ENCODE data around the gene PARD3B.

PARD3B gene

GRCh38 chr2:204744506-204744905, 199.2 kb downstream of the PARD3B start:
- ChIA-PET POLR2A (no interaction called here), CTCF (no interaction called here)
- DNase-seq (ENCODE audit: extremely low spot score): no peak
- TF ChIP-seq FOXK2 (IDR thresholded peaks at IDR 0.05): no peak
- TF ChIP-seq FOXA1 (IDR thresholded peaks at IDR 0.05): no peak

GRCh38 chr2:204748286-204748685, 203.0 kb downstream of the PARD3B start:
- CTCF ChIA-PET: no interaction called here
- TF ChIP-seq FOXM1 (IDR thresholded peaks at IDR 0.05; ENCODE audit: borderline replicate concordance): no peak
- no peak for TF ChIP-seq SP1 (IDR thresholded peaks at IDR 0.05)
- TF ChIP-seq CTBP1 (IDR thresholded peaks at IDR 0.05; ENCODE audit: borderline replicate concordance): no peak
- TF ChIP-seq NFRKB (IDR thresholded peaks at IDR 0.05): no peak
- TF ChIP-seq FOXA1 (IDR thresholded peaks at IDR 0.05): no peak
- no peak for TF ChIP-seq TARDBP (IDR thresholded peaks at IDR 0.05)
- TF ChIP-seq L3MBTL2 (conservative IDR thresholded peaks at IDR 0.05): no peak
- TF ChIP-seq BHLHE40 (IDR thresholded peaks at IDR 0.05; ENCODE audit: borderline replicate concordance): no peak
- TF ChIP-seq FOXK2 (IDR thresholded peaks at IDR 0.05): no peak
- no peak for TF ChIP-seq PKNOX1 (IDR thresholded peaks at IDR 0.05)
- no peak for TF ChIP-seq SUZ12 (IDR thresholded peaks at IDR 0.05)
- TF ChIP-seq HDGF (IDR thresholded peaks at IDR 0.05; ENCODE audit: borderline replicate concordance): no peak
- no peak for TF ChIP-seq ELF4 (IDR thresholded peaks at IDR 0.05)
- no peak for TF ChIP-seq ARNT (IDR thresholded peaks at IDR 0.05)
- no peak for TF ChIP-seq LEF1 (IDR thresholded peaks at IDR 0.05; ENCODE audit: borderline replicate concordance)
- POLR2A ChIA-PET: no interaction called here
- no peak for DNase-seq (ENCODE audit: extremely low spot score)

- ChIA-PET POLR2A (no interaction called here), CTCF (no interaction called here)
- TF ChIP-seq FOXK2 (IDR thresholded peaks at IDR 0.05) (no peak), LEF1 (IDR thresholded peaks at IDR 0.05; ENCODE audit: borderline replicate concordance) (no peak), FOXM1 (IDR thresholded peaks at IDR 0.05; ENCODE audit: borderline replicate concordance) (no peak), ELF4 (IDR thresholded peaks at IDR 0.05) (no peak), L3MBTL2 (conservative IDR thresholded peaks at IDR 0.05) (no peak), HDGF (IDR thresholded peaks at IDR 0.05; ENCODE audit: borderline replicate concordance) (no peak), SUZ12 (IDR thresholded peaks at IDR 0.05) (no peak), NFRKB (IDR thresholded peaks at IDR 0.05) (no peak), BHLHE40 (IDR thresholded peaks at IDR 0.05; ENCODE audit: borderline replicate concordance) (no peak)
- DNase-seq (ENCODE audit: extremely low spot score): no peak
These were observed 204.0 kb downstream of the PARD3B start for GRCh38 chr2:204749319-204749718.

- TF ChIP-seq NFRKB (IDR thresholded peaks at IDR 0.05) (no peak), FOXK2 (IDR thresholded peaks at IDR 0.05) (no peak), HDGF (IDR thresholded peaks at IDR 0.05; ENCODE audit: borderline replicate concordance) (no peak), TARDBP (IDR thresholded peaks at IDR 0.05) (no peak), SUZ12 (IDR thresholded peaks at IDR 0.05) (no peak), FOXM1 (IDR thresholded peaks at IDR 0.05; ENCODE audit: borderline replicate concordance) (no peak), ELF4 (IDR thresholded peaks at IDR 0.05) (no peak), L3MBTL2 (conservative IDR thresholded peaks at IDR 0.05) (no peak), SP1 (IDR thresholded peaks at IDR 0.05) (no peak), CTBP1 (IDR thresholded peaks at IDR 0.05; ENCODE audit: borderline replicate concordance) (no peak), PKNOX1 (IDR thresholded peaks at IDR 0.05) (no peak), FOXA1 (IDR thresholded peaks at IDR 0.05) (no peak), ARNT (IDR thresholded peaks at IDR 0.05) (no peak), BHLHE40 (IDR thresholded peaks at IDR 0.05; ENCODE audit: borderline replicate concordance) (no peak), ZNF384 (IDR thresholded peaks at IDR 0.05) (no peak), LEF1 (IDR thresholded peaks at IDR 0.05; ENCODE audit: borderline replicate concordance) (no peak)
- CTCF ChIA-PET: no interaction called here
- POLR2A ChIA-PET: no interaction called here
- DNase-seq (ENCODE audit: extremely low spot score): no peak
These were observed 205.1 kb downstream of the PARD3B start for GRCh38 chr2:204750389-204750788.

GRCh38 chr2:204751472-204751871, 206.2 kb downstream of the PARD3B start:
- DNase-seq (ENCODE audit: extremely low spot score): no peak
- ChIA-PET POLR2A (no interaction called here), CTCF (no interaction called here)
- TF ChIP-seq L3MBTL2 (conservative IDR thresholded peaks at IDR 0.05): no peak
- TF ChIP-seq LEF1 (IDR thresholded peaks at IDR 0.05; ENCODE audit: borderline replicate concordance): no peak
- TF ChIP-seq PKNOX1 (IDR thresholded peaks at IDR 0.05): no peak
- TF ChIP-seq TARDBP (IDR thresholded peaks at IDR 0.05): no peak
- no peak for TF ChIP-seq SP1 (IDR thresholded peaks at IDR 0.05)
- TF ChIP-seq ZNF384 (IDR thresholded peaks at IDR 0.05): no peak
- no peak for TF ChIP-seq HDGF (IDR thresholded peaks at IDR 0.05; ENCODE audit: borderline replicate concordance)
- no peak for TF ChIP-seq BHLHE40 (IDR thresholded peaks at IDR 0.05; ENCODE audit: borderline replicate concordance)
- TF ChIP-seq NFRKB (IDR thresholded peaks at IDR 0.05): no peak
- TF ChIP-seq FOXA1 (IDR thresholded peaks at IDR 0.05): no peak
- no peak for TF ChIP-seq CTBP1 (IDR thresholded peaks at IDR 0.05; ENCODE audit: borderline replicate concordance)
- no peak for TF ChIP-seq ARNT (IDR thresholded peaks at IDR 0.05)
- TF ChIP-seq ELF4 (IDR thresholded peaks at IDR 0.05): no peak
- no peak for TF ChIP-seq SUZ12 (IDR thresholded peaks at IDR 0.05)
- TF ChIP-seq FOXM1 (IDR thresholded peaks at IDR 0.05; ENCODE audit: borderline replicate concordance): no peak
- no peak for TF ChIP-seq FOXK2 (IDR thresholded peaks at IDR 0.05)

GRCh38 chr2:204753841-204754240, 208.6 kb downstream of the PARD3B start:
- TF ChIP-seq SUZ12 (IDR thresholded peaks at IDR 0.05) (no peak), ZNF384 (IDR thresholded peaks at IDR 0.05) (no peak), HDGF (IDR thresholded peaks at IDR 0.05; ENCODE audit: borderline replicate concordance) (no peak), CTBP1 (IDR thresholded peaks at IDR 0.05; ENCODE audit: borderline replicate concordance) (no peak), L3MBTL2 (conservative IDR thresholded peaks at IDR 0.05) (no peak), ELF4 (IDR thresholded peaks at IDR 0.05) (no peak), FOXK2 (IDR thresholded peaks at IDR 0.05) (no peak), PKNOX1 (IDR thresholded peaks at IDR 0.05) (no peak), ARNT (IDR thresholded peaks at IDR 0.05) (no peak), FOXA1 (IDR thresholded peaks at IDR 0.05) (no peak), SP1 (IDR thresholded peaks at IDR 0.05) (no peak), NFRKB (IDR thresholded peaks at IDR 0.05) (no peak), FOXM1 (IDR thresholded peaks at IDR 0.05; ENCODE audit: borderline replicate concordance) (no peak), TARDBP (IDR thresholded peaks at IDR 0.05) (no peak), LEF1 (IDR thresholded peaks at IDR 0.05; ENCODE audit: borderline replicate concordance) (no peak), BHLHE40 (IDR thresholded peaks at IDR 0.05; ENCODE audit: borderline replicate concordance) (no peak)
- no peak for DNase-seq (ENCODE audit: extremely low spot score)
- ChIA-PET CTCF (no interaction called here), POLR2A (no interaction called here)
